Activated naive CD4-positive, alpha-beta T cell treated with anti-CD3 and anti-CD28 coated beads, Interleukin-2, amount 10 ng/mL, durations not matched to agents 5 hours and 36 hours (primary cell): ENCODE measurements around the gene PLSCR3. TPM values are rescaled to one million over a fixed set of nuclear protein-coding genes. Genes with fewer than 3 reads are reported as not detected.

Source experiments
- total RNA-seq, 2 experiments: library from RNA; stranded (reverse); gene quantifications; one replicate each; pipeline ENCODE4 v1.2.3, GENCODE V29; 2021

The PLSCR3 gene
- 100 to 1,000 TPM; 159 to 160 TPM for total RNA-seq

GRCh38 chr17:7394452-7395191, at the start of gene PLSCR3:
PLSCR3 (minus strand) TSS chr17:7394525; CDS start chr17:7394110, 415 bp downstream.

GRCh38 chr17:7439462-7440112, 45.3 kb upstream of the PLSCR3 start, which contains the start of gene FGF11:
FGF11 (plus strand) TSS chr17:7439512; CDS start chr17:7439621, 109 bp downstream.

GRCh38 chr17:7428557-7428956, 34.2 kb upstream of the PLSCR3 start, which contains the start of gene SPEM3:
SPEM3 (plus strand) TSS chr17:7428857; CDS start chr17:7428903, 46 bp downstream.

GRCh38 chr17:7425316-7425715, 31.0 kb upstream of the PLSCR3 start, which contains the start of gene SPEM2:
SPEM2 (plus strand) TSS chr17:7425616; CDS start chr17:7425689, 73 bp downstream.

GRCh38 chr17:7419819-7420610, 25.7 kb upstream of the PLSCR3 start, which contains the start of gene SPEM1:
SPEM1 (plus strand) TSS chr17:7420324; CDS start chr17:7420385, 61 bp downstream.

GRCh38 chr17:7407485-7408251, 13.3 kb upstream of the PLSCR3 start, which contains the start of gene NLGN2:
NLGN2 (plus strand) TSS chr17:7407845; CDS start chr17:7408256, 411 bp downstream.

GRCh38 chr17:7403977-7404736, 9.8 kb upstream of the PLSCR3 start, which contains the start of gene TMEM256:
TMEM256 (minus strand) TSS chr17:7404097; CDS start chr17:7404084, 13 bp downstream.

GRCh38 chr17:7380855-7381683, 13.3 kb downstream of the PLSCR3 start, which contains the start of gene TNK1:
TNK1 (plus strand) TSS chr17:7381089; CDS start chr17:7382927, 1,838 bp downstream.

GRCh38 chr17:7355053-7355452, 39.3 kb downstream of the PLSCR3 start, which contains the start of gene TMEM95:
TMEM95 (plus strand) TSS chr17:7355156; CDS start chr17:7355205, 49 bp downstream.

GRCh38 chr17:7351665-7352502, 42.4 kb downstream of the PLSCR3 start, which contains the start of gene KCTD11:
KCTD11 (plus strand) TSS chr17:7352162.

Other genes with a start within 250 kb of the PLSCR3 start
- gene ASGR1, start 215.2 kb downstream of the PLSCR3 start, total RNA-seq: 1 to 10 TPM in 1 of 2 experiments, under 1 TPM in 1; 0.63 to 1.2 TPM
- gene DLG4, start 174.7 kb downstream of the PLSCR3 start, total RNA-seq: 10 to 100 TPM; 11.6 to 11.9 TPM
- gene ACADVL, start 174.6 kb downstream of the PLSCR3 start, total RNA-seq: 100 to 1,000 TPM; 291 to 311 TPM
- gene DVL2, start 160.0 kb downstream of the PLSCR3 start, total RNA-seq: 10 to 100 TPM; 47.0 to 47.5 TPM
- 10 to 100 TPM; 53.9 to 55.9 TPM for gene PHF23, start 155.1 kb downstream of the PLSCR3 start, total RNA-seq
- 100 to 1,000 TPM; 276 to 282 TPM for gene GABARAP, start 152.1 kb downstream of the PLSCR3 start, total RNA-seq
- gene CTDNEP1, start 142.8 kb downstream of the PLSCR3 start, total RNA-seq: 100 to 1,000 TPM; 154 to 160 TPM
- gene ELP5, start 142.3 kb downstream of the PLSCR3 start, total RNA-seq: 10 to 100 TPM; 36.2 to 44.5 TPM
- under 1 TPM; 0.53 to 0.76 TPM for gene CLDN7, start 132.0 kb downstream of the PLSCR3 start, total RNA-seq
- not detected for gene SLC2A4, start 112.8 kb downstream of the PLSCR3 start, total RNA-seq
- under 1 TPM; 0.55 to 0.67 TPM for gene YBX2, start 99.9 kb downstream of the PLSCR3 start, total RNA-seq
- 100 to 1,000 TPM; 429 to 433 TPM for gene EIF5A, start 86.9 kb downstream of the PLSCR3 start, total RNA-seq
- 10 to 100 TPM; 67.6 to 77.5 TPM for gene GPS2, start 79.2 kb downstream of the PLSCR3 start, total RNA-seq
- 10 to 100 TPM; 35.8 to 41.7 TPM for gene NEURL4, start 65.2 kb downstream of the PLSCR3 start, total RNA-seq
- gene ACAP1, start 58.0 kb downstream of the PLSCR3 start, total RNA-seq: 100 to 1,000 TPM; 738 to 785 TPM
- 1 to 10 TPM; 7.0 to 7.1 TPM for gene KCTD11, start 42.4 kb downstream of the PLSCR3 start, total RNA-seq
- not detected for gene TMEM95, start 39.4 kb downstream of the PLSCR3 start, total RNA-seq
- gene TNK1, start 13.4 kb downstream of the PLSCR3 start, total RNA-seq: 1 to 10 TPM; 1.6 to 1.9 TPM
- 10 to 100 TPM; 66.2 to 67.9 TPM for gene TMEM256, start 9.6 kb upstream of the PLSCR3 start, total RNA-seq
- gene NLGN2, start 13.3 kb upstream of the PLSCR3 start, total RNA-seq: 1 to 10 TPM; 4.9 to 5.1 TPM
- not detected for gene SPEM1, start 25.8 kb upstream of the PLSCR3 start, total RNA-seq
- not detected for gene SPEM2, start 31.1 kb upstream of the PLSCR3 start, total RNA-seq
- gene SPEM3, start 34.3 kb upstream of the PLSCR3 start, total RNA-seq: not detected
- 10 to 100 TPM; 16.3 to 17.0 TPM for gene TMEM102, start 40.9 kb upstream of the PLSCR3 start, total RNA-seq
- gene FGF11, start 45.0 kb upstream of the PLSCR3 start, total RNA-seq: 10 to 100 TPM; 21.3 to 21.6 TPM
- gene CHRNB1, start 50.5 kb upstream of the PLSCR3 start, total RNA-seq: 10 to 100 TPM; 15.3 to 19.0 TPM
- 10 to 100 TPM; 29.0 to 29.5 TPM for gene ZBTB4, start 85.1 kb upstream of the PLSCR3 start, total RNA-seq
- not detected for gene SLC35G6, start 86.9 kb upstream of the PLSCR3 start, total RNA-seq
- 100 to 1,000 TPM; 174 to 175 TPM for gene POLR2A, start 89.8 kb upstream of the PLSCR3 start, total RNA-seq
- gene TNFSF12, start 154.5 kb upstream of the PLSCR3 start, total RNA-seq: 100 to 1,000 TPM; 100 to 103 TPM
- 1 to 10 TPM; 7.2 to 7.4 TPM for gene TNFSF13, start 164.2 kb upstream of the PLSCR3 start, total RNA-seq
- gene SENP3, start 167.4 kb upstream of the PLSCR3 start, total RNA-seq: 10 to 100 TPM; 37.6 to 42.1 TPM
- gene CD68, start 185.1 kb upstream of the PLSCR3 start, total RNA-seq: 10 to 100 TPM in 1 of 2 experiments, 1 to 10 TPM in 1; 9.8 to 10.3 TPM
- 10 to 100 TPM; 52.8 to 56.0 TPM for gene MPDU1, start 189.3 kb upstream of the PLSCR3 start, total RNA-seq
- gene SOX15, start 195.6 kb upstream of the PLSCR3 start, total RNA-seq: under 1 TPM; 0.17 to 0.38 TPM
- 10 to 100 TPM; 29.3 to 32.6 TPM for gene FXR2, start 220.4 kb upstream of the PLSCR3 start, total RNA-seq
- gene SAT2, start 233.3 kb upstream of the PLSCR3 start, total RNA-seq: 10 to 100 TPM; 32.7 to 38.7 TPM
- not detected for gene SHBG, start 235.6 kb upstream of the PLSCR3 start, total RNA-seq